IMR-90 (cell line): ENCODE data around the gene PAXX. TPM values are rescaled to one million over a fixed set of nuclear protein-coding genes. Genes with fewer than 3 reads are reported as not detected.

Experiments
- ATAC-seq: fragments of 200-7000 bp; cut with Tn5 transposase; 2 replicates; pipeline ENCODE4 v1.9.1; 2020; ENCODE audit warnings: low read depth, mild to moderate bottlenecking, moderate library complexity
- BruUV-seq: library from RNA; stranded (reverse); fragments of 400-500 nt; replicated peaks from 2 replicates; lab custom pipeline; 2021; lab: Mats Ljungman, UMichigan
- CTCF ChIA-PET: fragments of 300-600 bp; formaldehyde crosslinking; extraction: SDS; loops from one replicate; lab custom pipeline; 2021; ENCODE audit warnings: antibody characterized with exemption; lab: Yijun Ruan, JAX
- POLR2A ChIA-PET: fragments of 300-600 bp; sonication (Branson Sonifier 250); formaldehyde crosslinking; loops from one replicate; lab custom pipeline; 2022; ENCODE audit warnings: antibody characterized with exemption; ENCODE audit not compliant: unreplicated experiment; lab: Charles Lee
- DNase-seq: peaks from one replicate; pipeline ENCODE4 v3.0.0; 2013
- H2AFZ ChIP-seq: replicated peaks from 2 replicates; pipeline ENCODE3; 2013; ENCODE audit warnings: low read length, mild to moderate bottlenecking; ENCODE audit not compliant: poor library complexity
- H2AK5ac ChIP-seq: 2 replicates; pipeline ENCODE4 v1.6.1; 2013; ENCODE audit warnings: low read depth, low read length, inconsistent platforms
- H2AK9ac ChIP-seq: replicated peaks from 2 replicates; pipeline ENCODE3; 2013; ENCODE audit warnings: mild to moderate bottlenecking, low read depth, low read length, moderate library complexity; ENCODE audit not compliant: poor library complexity
- H2BK120ac ChIP-seq: 2 replicates; pipeline ENCODE4 v1.6.1; 2013; ENCODE audit warnings: low read depth, low read length, inconsistent platforms
- H2BK15ac ChIP-seq: 3 replicates; pipeline ENCODE4 v1.6.1; 2013; ENCODE audit warnings: low read depth, low read length, inconsistent platforms
- H2BK20ac ChIP-seq: 2 replicates; pipeline ENCODE4 v1.6.1; 2013; ENCODE audit warnings: low read depth, mild to moderate bottlenecking, inconsistent platforms, low read length, moderate library complexity
- H2BK5ac ChIP-seq: 2 replicates; pipeline ENCODE4 v1.6.1; 2013; ENCODE audit warnings: mild to moderate bottlenecking, low read depth, low read length, inconsistent platforms; ENCODE audit not compliant: poor library complexity, severe bottlenecking
- H3K14ac ChIP-seq: replicated peaks from 2 replicates; pipeline ENCODE4 v1.6.1; 2013; ENCODE audit warnings: low read depth, low read length, inconsistent platforms
- H3K18ac ChIP-seq: 2 replicates; pipeline ENCODE4 v1.6.1; 2013; ENCODE audit warnings: low read depth, low read length, control low read depth
- H3K23ac ChIP-seq: 2 replicates; pipeline ENCODE4 v1.6.1; 2013; ENCODE audit warnings: low read depth, low read length, inconsistent platforms
- H3K27ac ChIP-seq: 2 replicates; pipeline ENCODE4 v1.5.1; 2013; ENCODE audit warnings: mild to moderate bottlenecking, control low read depth, low read length; ENCODE audit not compliant: insufficient read depth
- H3K27me3 ChIP-seq: 2 replicates; pipeline ENCODE4 v1.6.1; 2013; ENCODE audit warnings: low read length; ENCODE audit not compliant: control insufficient read depth, insufficient read depth
- H3K36me3 ChIP-seq: 2 replicates; pipeline ENCODE4 v1.6.1; 2013; ENCODE audit warnings: low read length, mixed read lengths; ENCODE audit not compliant: control insufficient read depth, insufficient read depth
- H3K4ac ChIP-seq: 2 replicates; pipeline ENCODE4 v1.6.1; 2013; ENCODE audit warnings: low read depth, low read length, inconsistent platforms
- H3K4me1 ChIP-seq: 2 replicates; pipeline ENCODE4 v1.6.1; 2013; ENCODE audit warnings: low read length, mixed read lengths; ENCODE audit not compliant: control insufficient read depth, insufficient read depth
- H3K4me2 ChIP-seq: 2 replicates; pipeline ENCODE4 v1.6.1; 2013; ENCODE audit warnings: low read depth, mild to moderate bottlenecking, control low read depth, low read length, moderate library complexity
- H3K4me3 ChIP-seq: 2 replicates; pipeline ENCODE4 v1.5.1; 2013; ENCODE audit warnings: low read depth, mild to moderate bottlenecking, control low read depth, low read length, moderate library complexity; ENCODE audit not compliant: insufficient read depth
- H3K56ac ChIP-seq: 2 replicates; pipeline ENCODE4 v1.6.1; 2013; ENCODE audit warnings: low read length, inconsistent platforms; ENCODE audit not compliant: insufficient read depth; ENCODE audit errors: extremely low read depth
- H3K79me1 ChIP-seq, 2 experiments: 2 replicates each; pipeline ENCODE4 v1.6.1; 2013; ENCODE audit warnings: low read length in 2 of 2, inconsistent platforms in 1 of 2, low read depth in 1 of 2
- H3K9ac ChIP-seq: 2 replicates; pipeline ENCODE4 v1.6.1; 2013; ENCODE audit warnings: low read depth, low read length, control low read depth
- H3K9me1 ChIP-seq: 2 replicates; pipeline ENCODE4 v1.6.1; 2013; ENCODE audit warnings: low read length, inconsistent platforms; ENCODE audit not compliant: insufficient read depth
- H3K9me3 ChIP-seq: 2 replicates; pipeline ENCODE4 v1.6.1; 2013; ENCODE audit warnings: low read length; ENCODE audit not compliant: control insufficient read depth, insufficient read depth
- H4K20me1 ChIP-seq: 2 replicates; pipeline ENCODE4 v1.6.1; 2013; ENCODE audit warnings: low read length, inconsistent platforms; ENCODE audit not compliant: insufficient read depth
- H4K5ac ChIP-seq: 2 replicates; pipeline ENCODE4 v1.6.1; 2013; ENCODE audit warnings: mild to moderate bottlenecking, low read depth, low read length, control low read depth
- H4K8ac ChIP-seq, 2 experiments: 2 replicates each; pipeline ENCODE4 v1.6.1; 2013; ENCODE audit warnings: low read depth in 2 of 2, low read length in 2 of 2, control low read depth in 1 of 2, inconsistent platforms in 1 of 2
- H4K91ac ChIP-seq: 2 replicates; pipeline ENCODE4 v1.6.1; 2013; ENCODE audit warnings: low read depth, low read length, inconsistent platforms; ENCODE audit not compliant: insufficient read depth
- BHLHE40 ChIP-seq: fragments of 150-350 bp; IDR thresholded peaks from 2 replicates; pipeline ENCODE4 v1.6.1; 2016; ENCODE audit warnings: mild to moderate bottlenecking, low read depth, low read length
- CTCF ChIP-seq: conservative IDR thresholded peaks from 2 replicates; pipeline ENCODE4 v1.5.1; 2012; ENCODE audit warnings: mild to moderate bottlenecking, low read depth, low read length, improper control_type of control experiment
- MAZ ChIP-seq: IDR thresholded peaks from 2 replicates; pipeline ENCODE4 v1.6.1; 2012; ENCODE audit warnings: low read depth, mild to moderate bottlenecking, low read length, improper control_type of control experiment, moderate library complexity, borderline replicate concordance
- RCOR1 ChIP-seq: IDR thresholded peaks from 2 replicates; pipeline ENCODE4 v1.6.1; 2012; ENCODE audit warnings: mild to moderate bottlenecking, low read length, improper control_type of control experiment; ENCODE audit not compliant: insufficient replicate concordance
- WGBS, 2 experiments: methylation state at CpG; one replicate each; pipeline versions ENCODE4 v1.1.5 to v1.1.7; 2013; ENCODE audit warnings: missing lambda C conversion rate in 2 of 2; ENCODE audit not compliant: insufficient read length in 1 of 2; ENCODE audit errors: extremely low coverage in 2 of 2; 5-methylcytosine and 5-hydroxymethylcytosine counted together
- dilution Hi-C: fragments of 300-500 bp; cut with HindIII; formaldehyde crosslinking; loops from one replicate; pipeline ENCODE4 v1.14.3; 2018; ENCODE audit warnings: low sequenced_read_pairs; ENCODE audit not compliant: unreplicated experiment
- in situ Hi-C: fragments of 300-500 bp; cut with MboI; formaldehyde crosslinking; loops from 3 replicates; pipeline ENCODE4 v1.14.3; 2019; ENCODE audit warnings: low sequenced_read_pairs, inconsistent platforms, mixed read lengths
- intact Hi-C: fragments of 100-400 bp; cut with micrococcal nuclease; formaldehyde crosslinking; loops from 2 replicates; pipeline ENCODE4 v1.10.0; 2022
- polyA plus RNA-seq, 3 experiments: library from polyadenylated mRNA; depleted of rRNA; stranded (reverse); fragments of >200 nt; gene quantifications; 2 replicates each; pipeline ENCODE4 v1.2.3, GENCODE V29; 2012; ENCODE audit warnings: low replicate concordance in 1 of 3
- total RNA-seq: library from RNA; depleted of rRNA; stranded (reverse); fragments of >200 nt; gene quantifications from 2 replicates; pipeline ENCODE4 v1.2.3, GENCODE V29; 2012

The PAXX gene
- total and polyA plus RNA-seq, 2 of the 4 experiments (the other 2 are of a cell fraction): 5.7 to 24.6 TPM

GRCh38 chr9:137006116-137007003 is 14.1 kb downstream of the PAXX start (continued):
- TF ChIP-seq BHLHE40: no peak

- Histone ChIP-seq H4K8ac (no peak overlapping the region), H2AK5ac (0 out of 2 replicates have a peak overlapping the region, but pooled peaks have one; percentile 10), H4K20me1 (peaks cover 8% of the 10 kb centered on the region), H3K4me3 (no peak overlapping the region), H3K27ac (no peak overlapping the region), H3K9ac (no peak overlapping the region), H3K4me1 (peaks cover 11% of the 10 kb centered on the region), H3K9me3 (no peaks in the 10 kb centered on the region), H3K27me3 (no peaks in the 10 kb centered on the region), H3K18ac (no peak overlapping the region), H3K4me2 (0 out of 2 replicates have a peak overlapping the region, but pooled peaks have one; percentile 5), H2BK120ac (no peak overlapping the region), H3K36me3 (peaks cover 18% of the 10 kb centered on the region), H4K91ac (no peak overlapping the region), H2BK20ac (no peak overlapping the region), H2AK9ac (peak overlapping the region; percentile 74), H2BK5ac (no peak overlapping the region), H2BK15ac (no peak overlapping the region), H4K5ac (no peak overlapping the region), H3K79me1 (no peaks in the 10 kb centered on the region), H2AFZ (peak overlapping the region; percentile 51), H3K4ac (no peak overlapping the region), H3K23ac (no peak overlapping the region), H3K9me1 (peaks cover 5% of the 10 kb centered on the region; the same call in 1 of the 2 replicates), H3K56ac (no peak overlapping the region), H3K14ac (no peak overlapping the region)
- ChIA-PET POLR2A (no interaction called here), CTCF (interaction anchor here (0.6 to 0.9 kb wide), 2 partner anchors 22 to 27 kb away, joined by 3 read pairs; no protein-coding TSS in a partner anchor)
- DNase-seq: peak; percentile 61
- BruUV-seq: no TSS peak
- intact Hi-C loops (loop anchor here (2.0 kb wide), 1 partner anchor 22 kb away; the partner anchor contains the start of gene ABCA2), dilution Hi-C loops (no loop called here), in situ Hi-C loops (no loop called here)
- 51% methylated on average over 10 of the region's 30 CpGs; no CpG with 5 or more reads in 1 of the 2 experiments for WGBS, 2 experiments
- TF ChIP-seq CTCF (no peak), RCOR1 (peak; percentile 75), MAZ (peak; percentile 11; the same call in 1 of the 2 replicates)
- peak; percentile 89 for ATAC-seq
Observed at GRCh38 chr9:137007108-137007815, 15.0 kb downstream of the PAXX start.
